Measurements from ENCODE around the gene LRRC27. TPM values are rescaled to one million over a fixed set of nuclear protein-coding genes. Genes with fewer than 3 reads are reported as not detected.

LRRC27 gene
- total and polyA plus RNA-seq, 7 donors: 2.2 to 8.3 (median 2.5) TPM

- no peak for DNase-seq
- H3K36me3 ChIP-seq (ENCODE audit: insufficient read depth in 1 of 2, low read depth in 1 of 2): peaks cover 0 to 18% of the 10 kb centered on the region in 2 donors
- 87 to 93% (median 92%) methylated on average over 4 of the region's 4 CpGs for WGBS, 3 donors
- no peak for ATAC-seq
- TF ChIP-seq CTCF (IDR thresholded peaks at IDR 0.05): no peak
- no peaks in the 10 kb centered on the region for H3K9me3 ChIP-seq
- intact Hi-C loops (cut with DNase I): no loop called here
- no peak overlapping the region for H3K4me3 ChIP-seq
- H3K4me1 ChIP-seq: peaks cover 50% of the 10 kb centered on the region
- H3K27me3 ChIP-seq (ENCODE audit: insufficient read depth in 3 of 3, low read length in 2 of 3): no peaks in the 10 kb centered on the region
- H3K27ac ChIP-seq: no peak overlapping the region
Measured at GRCh38 chr10:132409667-132410028, 77.7 kb downstream of the LRRC27 start.

GRCh38 chr10:132410056-132410778, 78.2 kb downstream of the LRRC27 start:
- Histone ChIP-seq H3K36me3 (ENCODE audit: insufficient read depth in 1 of 2, low read depth in 1 of 2) (peaks cover 0 to 13% of the 10 kb centered on the region in 2 donors), H3K27ac (no peak overlapping the region), H3K4me1 (peaks cover 50% of the 10 kb centered on the region), H3K27me3 (ENCODE audit: insufficient read depth in 3 of 3, low read length in 2 of 3) (no peaks in the 10 kb centered on the region), H3K9me3 (no peaks in the 10 kb centered on the region), H3K4me3 (no peak overlapping the region)
- intact Hi-C loops (cut with DNase I): no loop called here
- no peak for DNase-seq
- no peak for TF ChIP-seq CTCF (IDR thresholded peaks at IDR 0.05)
- 93 to 96% (median 94%) methylated on average over 28 of the region's 28 CpGs for WGBS, 3 donors
- ATAC-seq: no peak

GRCh38 chr10:132410779-132411532, 79.0 kb downstream of the LRRC27 start:
- no peak for TF ChIP-seq CTCF (IDR thresholded peaks at IDR 0.05)
- peak overlapping the region; percentile 76 for H3K27ac ChIP-seq
- H3K36me3 ChIP-seq (ENCODE audit: insufficient read depth in 1 of 2, low read depth in 1 of 2): peaks cover 0 to 6% of the 10 kb centered on the region in 2 donors
- no peaks in the 10 kb centered on the region for H3K27me3 ChIP-seq (ENCODE audit: insufficient read depth in 3 of 3, low read length in 2 of 3)
- no peak overlapping the region for H3K4me3 ChIP-seq
- no peaks in the 10 kb centered on the region for H3K9me3 ChIP-seq
- peaks cover 50% of the 10 kb centered on the region for H3K4me1 ChIP-seq
- ATAC-seq: no peak
- DNase-seq: no peak
- 85 to 90% (median 89%) methylated on average over 28 of the region's 28 CpGs for whole genome bisulfite sequencing, 3 donors
- intact Hi-C loops (cut with DNase I): no loop called here

- Histone ChIP-seq H3K4me1 (peaks cover 50% of the 10 kb centered on the region), H3K9me3 (no peaks in the 10 kb centered on the region), H3K27ac (peak overlapping the region; percentile 76), H3K27me3 (ENCODE audit: insufficient read depth in 3 of 3, low read length in 2 of 3) (no peaks in the 10 kb centered on the region), H3K4me3 (no peak overlapping the region), H3K36me3 (ENCODE audit: insufficient read depth in 1 of 2, low read depth in 1 of 2) (no peaks in the 10 kb centered on the region)
- WGBS, 3 donors: 49 to 60% (median 55%) methylated on average over 23 of the region's 23 CpGs
- ATAC-seq (no peak), DNase-seq (no peak)
- intact Hi-C loops (cut with DNase I): no loop called here
- TF ChIP-seq CTCF (IDR thresholded peaks at IDR 0.05): no peak
Measured at GRCh38 chr10:132411561-132412253, 79.7 kb downstream of the LRRC27 start.
